Measurements from ENCODE around the gene TBC1D32. TPM values are rescaled to one million over a fixed set of nuclear protein-coding genes. Genes with fewer than 3 reads are reported as not detected.
"Not testable (repeated sequence)": the region's sequence is repeated elsewhere in the genome, so short reads cannot be mapped to it uniquely, and the experiment has no call there.

Gene TBC1D32
- total RNA-seq, 4 donors from 2014 or later = 14.9 to 27.1 (median 22.4) TPM

DNA sequence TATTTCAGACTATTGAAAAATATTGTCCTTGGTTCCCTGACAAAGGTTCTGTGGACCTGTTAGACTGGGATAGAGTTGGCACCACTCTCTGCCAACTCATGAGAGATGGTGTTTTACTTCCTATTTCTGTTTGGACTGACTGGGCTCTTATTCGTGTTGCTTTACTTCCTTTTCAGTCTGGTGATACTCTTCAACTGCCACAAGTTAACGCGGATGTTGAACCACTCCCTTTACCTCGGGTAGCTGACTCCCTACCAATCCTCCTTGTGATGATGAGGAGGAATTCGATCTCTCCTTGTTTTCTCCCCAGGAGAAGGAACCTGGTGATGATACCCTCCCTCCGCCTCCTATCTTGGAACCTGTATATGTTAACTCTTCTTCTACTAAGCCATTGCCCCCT, 291.1 kb downstream of the TBC1D32 start:
- H3K27ac ChIP-seq; H3K27me3 ChIP-seq; H3K36me3 ChIP-seq; H3K9me3 ChIP-seq; H3K4me1 ChIP-seq; H3K4me3 ChIP-seq (replicated peaks in 1 of 3); DNase-seq; intact Hi-C loops (cut with DNase I): not testable (repeated sequence)
- 81 to 85% methylated on average over 6 of the region's 6 CpGs for WGBS, 2 donors

DNA sequence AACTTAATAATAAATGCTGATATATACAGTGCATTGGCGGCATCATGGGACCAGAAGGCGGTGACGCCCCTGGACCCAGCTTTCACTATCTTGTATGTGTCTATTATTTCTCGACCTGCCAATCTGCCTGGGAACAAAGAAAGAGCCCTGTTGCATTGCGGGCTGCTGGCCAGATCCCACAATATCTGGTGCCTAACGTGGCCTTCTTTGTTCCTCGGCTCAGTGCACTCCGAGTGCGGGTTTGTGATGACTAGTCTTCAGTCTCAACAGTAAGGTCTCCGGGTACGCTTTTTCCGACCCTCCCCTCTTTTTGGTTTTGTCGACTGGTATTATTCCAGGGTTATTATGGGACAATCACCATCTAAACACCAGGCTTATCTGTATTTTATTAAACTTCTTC, 291.5 kb downstream of the TBC1D32 start:
- H3K27ac ChIP-seq = no peak overlapping the region
- intact Hi-C loops (cut with DNase I) = no loop called here
- no peak for DNase-seq

DNA sequence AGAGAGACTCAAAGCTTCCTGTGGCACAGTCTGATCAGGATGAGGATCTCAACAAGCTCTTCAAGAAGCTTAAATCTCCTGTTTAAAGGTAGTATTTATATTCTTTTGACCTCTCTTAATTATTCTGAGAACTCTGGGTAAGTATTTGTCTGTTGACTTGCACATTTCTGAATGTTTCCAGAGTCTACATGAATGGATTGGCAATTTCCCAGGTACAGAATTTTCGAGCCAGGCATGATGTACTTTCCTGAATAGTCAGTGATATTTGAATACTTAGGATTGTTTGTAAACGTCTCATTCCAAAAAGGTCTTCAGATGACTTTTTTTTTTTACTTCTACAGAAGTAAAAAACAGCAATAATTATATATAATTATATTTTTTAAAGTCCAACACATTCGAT, 293.4 kb downstream of the TBC1D32 start:
- no peaks in the 10 kb centered on the region for H3K9me3 ChIP-seq
- H3K4me1 ChIP-seq = no peaks in the 10 kb centered on the region
- 56 to 57% methylated on average over 3 of the region's 3 CpGs for WGBS, 2 donors
- H3K4me3 ChIP-seq (replicated peaks in 1 of 3) = no peak overlapping the region
- intact Hi-C loops (cut with DNase I) = no loop called here
- TF ChIP-seq, protein P1, sequence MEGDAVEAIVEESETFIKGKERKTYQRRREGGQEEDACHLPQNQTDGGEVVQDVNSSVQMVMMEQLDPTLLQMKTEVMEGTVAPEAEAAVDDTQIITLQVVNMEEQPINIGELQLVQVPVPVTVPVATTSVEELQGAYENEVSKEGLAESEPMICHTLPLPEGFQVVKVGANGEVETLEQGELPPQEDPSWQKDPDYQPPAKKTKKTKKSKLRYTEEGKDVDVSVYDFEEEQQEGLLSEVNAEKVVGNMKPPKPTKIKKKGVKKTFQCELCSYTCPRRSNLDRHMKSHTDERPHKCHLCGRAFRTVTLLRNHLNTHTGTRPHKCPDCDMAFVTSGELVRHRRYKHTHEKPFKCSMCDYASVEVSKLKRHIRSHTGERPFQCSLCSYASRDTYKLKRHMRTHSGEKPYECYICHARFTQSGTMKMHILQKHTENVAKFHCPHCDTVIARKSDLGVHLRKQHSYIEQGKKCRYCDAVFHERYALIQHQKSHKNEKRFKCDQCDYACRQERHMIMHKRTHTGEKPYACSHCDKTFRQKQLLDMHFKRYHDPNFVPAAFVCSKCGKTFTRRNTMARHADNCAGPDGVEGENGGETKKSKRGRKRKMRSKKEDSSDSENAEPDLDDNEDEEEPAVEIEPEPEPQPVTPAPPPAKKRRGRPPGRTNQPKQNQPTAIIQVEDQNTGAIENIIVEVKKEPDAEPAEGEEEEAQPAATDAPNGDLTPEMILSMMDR (IDR thresholded peaks at IDR 0.05) = no peak
- TF ChIP-seq POLR2A (IDR thresholded peaks at IDR 0.05) = no peak
- no peaks in the 10 kb centered on the region for H3K27me3 ChIP-seq
- no peaks in the 10 kb centered on the region for H3K36me3 ChIP-seq
- DNase-seq = no peak
- no peak overlapping the region for H3K27ac ChIP-seq

More for the DNA sequence above, 291.5 kb downstream of the TBC1D32 start:
- Histone ChIP-seq H3K9me3 (no peaks in the 10 kb centered on the region), H3K36me3 (no peaks in the 10 kb centered on the region), H3K4me3 (replicated peaks in 1 of 3) (no peak overlapping the region), H3K4me1 (no peaks in the 10 kb centered on the region), H3K27me3 (no peaks in the 10 kb centered on the region)
- TF ChIP-seq POLR2A (IDR thresholded peaks at IDR 0.05) = no peak
- TF ChIP-seq, protein P1 (IDR thresholded peaks at IDR 0.05) = no peak
- 89 to 93% methylated on average over 13 of the region's 13 CpGs for WGBS, 2 donors

DNA sequence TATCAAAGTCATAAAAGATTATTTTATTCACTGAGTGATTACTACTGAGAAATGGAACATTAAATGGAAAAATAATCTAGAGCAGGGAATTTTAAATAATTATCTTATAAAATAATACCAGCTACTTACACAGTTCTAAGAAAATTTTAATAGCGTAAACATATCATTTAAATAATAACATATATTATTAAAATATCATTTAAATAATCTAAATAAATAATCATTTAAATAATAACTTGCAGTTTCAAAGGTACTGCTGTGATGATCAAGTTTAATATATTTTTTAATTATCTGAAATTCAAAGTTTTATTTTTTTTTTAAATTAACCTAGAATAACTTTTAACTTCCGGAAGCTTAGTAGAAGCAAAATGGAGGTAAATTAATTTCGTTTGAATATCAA, 301.2 kb downstream of the TBC1D32 start:
- TF ChIP-seq, protein P1 (IDR thresholded peaks at IDR 0.05) = no peak
- TF ChIP-seq POLR2A (IDR thresholded peaks at IDR 0.05) = no peak
- Histone ChIP-seq H3K9me3 (no peaks in the 10 kb centered on the region), H3K36me3 (no peaks in the 10 kb centered on the region), H3K27ac (no peak overlapping the region), H3K27me3 (no peaks in the 10 kb centered on the region), H3K4me3 (replicated peaks in 1 of 3) (no peak overlapping the region), H3K4me1 (no peaks in the 10 kb centered on the region)
- 90 to 91% methylated on average over 3 of the region's 3 CpGs for WGBS, 2 donors
- DNase-seq = no peak
- intact Hi-C loops (cut with DNase I) = no loop called here

DNA sequence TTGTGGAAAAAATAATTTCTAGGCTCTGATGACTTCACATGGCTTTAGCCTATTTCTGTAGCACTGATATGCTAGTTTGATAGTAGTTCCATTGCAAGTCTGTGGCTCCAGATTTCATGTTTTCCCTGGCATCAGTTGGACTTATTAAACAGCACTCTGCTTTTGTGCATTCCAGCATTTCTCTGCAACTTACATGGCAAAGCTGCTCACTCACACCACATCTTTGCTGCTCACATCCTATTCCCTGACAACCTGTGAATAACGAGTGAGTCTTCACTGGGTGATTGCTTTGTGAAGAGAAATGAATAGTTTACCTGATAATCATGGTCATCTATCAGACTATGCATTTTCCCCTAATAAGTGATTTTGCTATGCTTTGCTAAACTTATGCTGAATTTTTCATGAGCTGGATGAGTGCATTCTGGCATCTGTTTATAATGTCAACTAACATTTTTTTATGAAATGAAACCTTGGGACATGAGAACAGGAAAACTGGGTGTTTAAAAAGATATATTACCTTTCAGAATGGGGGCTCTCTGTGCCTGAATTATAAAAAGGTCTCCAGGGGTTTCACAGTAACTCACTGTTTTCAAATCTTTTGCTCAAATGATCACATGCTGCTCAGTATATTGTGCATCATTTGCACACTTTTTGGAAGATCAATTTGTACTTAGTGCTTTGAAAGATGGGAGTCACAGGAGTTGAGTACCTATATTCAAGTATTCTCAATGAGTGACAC, 301.8 kb downstream of the TBC1D32 start:
- Histone ChIP-seq H3K4me3 (replicated peaks in 1 of 3) (no peak overlapping the region), H3K27me3 (no peaks in the 10 kb centered on the region), H3K4me1 (no peaks in the 10 kb centered on the region), H3K36me3 (no peaks in the 10 kb centered on the region), H3K9me3 (no peaks in the 10 kb centered on the region), H3K27ac (no peak overlapping the region)
- WGBS, 2 donors = 47 to 50% methylated on average over 1 of the region's 1 CpG
- TF ChIP-seq, protein P1 (IDR thresholded peaks at IDR 0.05) = no peak
- no peak for TF ChIP-seq POLR2A (IDR thresholded peaks at IDR 0.05)
- DNase-seq = no peak
- intact Hi-C loops (cut with DNase I) = no loop called here

Small RNA genes lying within 50 kb of the gene (small RNA-seq; reads per million reads assigned to genes)
- gene RF00019 (not detected), gene RNU6-1286P (not detected)

Other genes with a start within 250 kb of the TBC1D32 start
- 100 to 1,000 TPM; 158 to 219 (median 197) TPM for gene GJA1, start 101.2 kb upstream of the TBC1D32 start, total RNA-seq